HepG2 (cell line): ENCODE measurements around the gene CCDC33. TPM values are rescaled to one million over a fixed set of nuclear protein-coding genes. Genes with fewer than 3 reads are reported as not detected.
A peak's percentile ranks its signal among the peaks of the same experiment; 100 is the strongest.

Experiments
- AKAP8 ChIP-seq: sonication (generic); formaldehyde crosslinking; IDR thresholded peaks from 2 replicates; pipeline ENCODE4 v1.5.1; 2020; ENCODE audit warnings: mild to moderate bottlenecking, missing genetic modification reagents
- GPN1 ChIP-seq: sonication (generic); formaldehyde crosslinking; IDR thresholded peaks from 2 replicates; pipeline ENCODE4 v1.5.1; 2020; ENCODE audit warnings: missing genetic modification reagents, borderline replicate concordance
- HMGA1 ChIP-seq: sonication (generic); formaldehyde crosslinking; conservative IDR thresholded peaks from 2 replicates; pipeline ENCODE4 v1.4.0; 2020; ENCODE audit warnings: missing genetic modification reagents
- KMT2A ChIP-seq: sonication (generic); formaldehyde crosslinking; IDR thresholded peaks from 2 replicates; pipeline ENCODE4 v1.4.0; 2020; ENCODE audit warnings: missing genetic modification reagents
- MED13 ChIP-seq: sonication (generic); formaldehyde crosslinking; IDR thresholded peaks from 2 replicates; pipeline ENCODE4 v1.5.0; 2020; ENCODE audit warnings: missing genetic modification reagents
- NFE2L2 ChIP-seq: fragments of 150-350 bp; IDR thresholded peaks from 2 replicates; pipeline ENCODE4 v1.6.1; 2014; ENCODE audit warnings: low read length
- PAWR ChIP-seq: sonication (generic); formaldehyde crosslinking; IDR thresholded peaks from 2 replicates; pipeline ENCODE4 v1.4.0; 2020; ENCODE audit warnings: missing genetic modification reagents, mild to moderate bottlenecking, borderline replicate concordance
- POGZ ChIP-seq: sonication (generic); formaldehyde crosslinking; IDR thresholded peaks from 2 replicates; pipeline ENCODE4 v1.4.0; 2020; ENCODE audit warnings: mild to moderate bottlenecking, missing genetic modification reagents
- SAFB2 ChIP-seq: sonication (generic); formaldehyde crosslinking; IDR thresholded peaks from 2 replicates; pipeline ENCODE4 v1.5.1; 2020; ENCODE audit warnings: missing genetic modification reagents, low read depth, mild to moderate bottlenecking, borderline replicate concordance
- SNAPC5 ChIP-seq: sonication (generic); formaldehyde crosslinking; IDR thresholded peaks from 2 replicates; pipeline ENCODE4 v1.8.1; 2023; ENCODE audit warnings: mild to moderate bottlenecking, missing genetic modification reagents, borderline replicate concordance
- TAF15 ChIP-seq: fragments of 200-400 bp; formaldehyde crosslinking; IDR thresholded peaks from one replicate; pipeline ENCODE4 v1.6.1; 2018; ENCODE audit warnings: mild to moderate bottlenecking, low read depth, low read length; ENCODE audit not compliant: poor library complexity, severe bottlenecking
- TFE3 ChIP-seq: IDR thresholded peaks from 2 replicates; pipeline ENCODE4 v1.6.1; 2016
- THAP11 ChIP-seq: IDR thresholded peaks from 2 replicates; pipeline ENCODE4 v1.6.1; 2016; ENCODE audit warnings: missing biosample characterization, missing genetic modification reagents
- U2AF1 ChIP-seq: fragments of 200-400 bp; formaldehyde crosslinking; optimal IDR thresholded peaks from 2 replicates; pipeline ENCODE3; 2017; ENCODE audit warnings: mild to moderate bottlenecking, low read depth, low read length
- ZMYM2 ChIP-seq: sonication (generic); formaldehyde crosslinking; IDR thresholded peaks from 2 replicates; pipeline ENCODE4 v1.8.0; 2022; ENCODE audit warnings: mild to moderate bottlenecking, missing genetic modification reagents
- ZNF510 ChIP-seq: sonication (generic); formaldehyde crosslinking; IDR thresholded peaks from 2 replicates; pipeline ENCODE4 v1.4.0; 2020; ENCODE audit warnings: low read depth, mild to moderate bottlenecking, missing genetic modification reagents
- ZNF704 ChIP-seq: sonication (generic); formaldehyde crosslinking; IDR thresholded peaks from 2 replicates; pipeline ENCODE4 v1.8.1; 2023; ENCODE audit warnings: mild to moderate bottlenecking, inconsistent platforms, moderate library complexity, missing genetic modification reagents, borderline replicate concordance
- polyA plus RNA-seq, 8 experiments: library from polyadenylated mRNA; depleted of rRNA in 3 of 8; stranded (reverse) in 7 of 8; unstranded in 1 of 8; fragments of >200 nt; fragmentation: Illumina TruSeq in 4 of 8; extraction: Trizol in 4 of 8; gene quantifications; 2 replicates each; pipeline versions ENCODE4 v1.2.1 to v1.2.3, GENCODE V29; 2011 to 2016; ENCODE audit warnings: low read depth in 4 of 8, missing spikeins in 1 of 8, mixed read lengths in 1 of 8; ENCODE audit not compliant: insufficient read depth in 1 of 8
- total RNA-seq, 5 experiments: library from RNA; depleted of rRNA; stranded (reverse); fragments of >200 nt; fragmentation: Illumina TruSeq; extraction: Trizol; gene quantifications; 2 replicates each; pipeline ENCODE4 v1.2.3, GENCODE V29; 2016; ENCODE audit warnings: low read depth in 1 of 5
- TF ChIP-seq, protein P1 (sequence below): sonication (generic); formaldehyde crosslinking; IDR thresholded peaks from 2 replicates; pipeline ENCODE4 v1.5.1; 2020; ENCODE audit warnings: missing genetic modification reagents, mild to moderate bottlenecking, borderline replicate concordance
- TF ChIP-seq, protein P2 (sequence below): IDR thresholded peaks from 2 replicates; pipeline ENCODE4 v1.6.1; 2016; ENCODE audit warnings: mild to moderate bottlenecking
- TF ChIP-seq, protein P3 (sequence below): sonication (generic); formaldehyde crosslinking; IDR thresholded peaks from 2 replicates; pipeline ENCODE4 v1.5.0; 2020; ENCODE audit warnings: missing genetic modification reagents

The CCDC33 gene
- total and polyA plus RNA-seq, 2 of the 13 experiments (the other 11 are each of a cell fraction or from before 2014, with no cell fraction given), result 0.30 TPM; not detected in 1

- TF ChIP-seq, protein P1, sequence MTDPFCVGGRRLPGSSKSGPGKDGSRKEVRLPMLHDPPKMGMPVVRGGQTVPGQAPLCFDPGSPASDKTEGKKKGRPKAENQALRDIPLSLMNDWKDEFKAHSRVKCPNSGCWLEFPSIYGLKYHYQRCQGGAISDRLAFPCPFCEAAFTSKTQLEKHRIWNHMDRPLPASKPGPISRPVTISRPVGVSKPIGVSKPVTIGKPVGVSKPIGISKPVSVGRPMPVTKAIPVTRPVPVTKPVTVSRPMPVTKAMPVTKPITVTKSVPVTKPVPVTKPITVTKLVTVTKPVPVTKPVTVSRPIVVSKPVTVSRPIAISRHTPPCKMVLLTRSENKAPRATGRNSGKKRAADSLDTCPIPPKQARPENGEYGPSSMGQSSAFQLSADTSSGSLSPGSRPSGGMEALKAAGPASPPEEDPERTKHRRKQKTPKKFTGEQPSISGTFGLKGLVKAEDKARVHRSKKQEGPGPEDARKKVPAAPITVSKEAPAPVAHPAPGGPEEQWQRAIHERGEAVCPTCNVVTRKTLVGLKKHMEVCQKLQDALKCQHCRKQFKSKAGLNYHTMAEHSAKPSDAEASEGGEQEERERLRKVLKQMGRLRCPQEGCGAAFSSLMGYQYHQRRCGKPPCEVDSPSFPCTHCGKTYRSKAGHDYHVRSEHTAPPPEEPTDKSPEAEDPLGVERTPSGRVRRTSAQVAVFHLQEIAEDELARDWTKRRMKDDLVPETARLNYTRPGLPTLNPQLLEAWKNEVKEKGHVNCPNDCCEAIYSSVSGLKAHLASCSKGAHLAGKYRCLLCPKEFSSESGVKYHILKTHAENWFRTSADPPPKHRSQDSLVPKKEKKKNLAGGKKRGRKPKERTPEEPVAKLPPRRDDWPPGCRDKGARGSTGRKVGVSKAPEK (CRISPR knock-in tag), result no peak
- no peak for TF ChIP-seq TAF15
- no peak for TF ChIP-seq HMGA1 (CRISPR knock-in tag)
- no peak for TF ChIP-seq POGZ (CRISPR knock-in tag)
- TF ChIP-seq PAWR (CRISPR knock-in tag), result no peak
- TF ChIP-seq THAP11 (CRISPR knock-in tag), result peak; percentile 61
- no peak for TF ChIP-seq SAFB2 (CRISPR knock-in tag)
- TF ChIP-seq, protein P2, sequence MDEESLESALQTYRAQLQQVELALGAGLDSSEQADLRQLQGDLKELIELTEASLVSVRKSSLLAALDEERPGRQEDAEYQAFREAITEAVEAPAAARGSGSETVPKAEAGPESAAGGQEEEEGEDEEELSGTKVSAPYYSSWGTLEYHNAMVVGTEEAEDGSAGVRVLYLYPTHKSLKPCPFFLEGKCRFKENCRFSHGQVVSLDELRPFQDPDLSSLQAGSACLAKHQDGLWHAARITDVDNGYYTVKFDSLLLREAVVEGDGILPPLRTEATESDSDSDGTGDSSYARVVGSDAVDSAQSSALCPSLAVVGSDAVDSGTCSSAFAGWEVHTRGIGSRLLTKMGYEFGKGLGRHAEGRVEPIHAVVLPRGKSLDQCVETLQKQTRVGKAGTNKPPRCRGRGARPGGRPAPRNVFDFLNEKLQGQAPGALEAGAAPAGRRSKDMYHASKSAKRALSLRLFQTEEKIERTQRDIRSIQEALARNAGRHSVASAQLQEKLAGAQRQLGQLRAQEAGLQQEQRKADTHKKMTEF, result peak; percentile 50; the same call in 1 of the 2 replicates
- TF ChIP-seq ZMYM2, result no peak
- TF ChIP-seq AKAP8, result 0 out of 2 replicates have a peak, but pooled peaks have one; percentile 34
- TF ChIP-seq KMT2A (CRISPR knock-in tag), result no peak
- no peak for TF ChIP-seq SNAPC5
- TF ChIP-seq, protein P3, sequence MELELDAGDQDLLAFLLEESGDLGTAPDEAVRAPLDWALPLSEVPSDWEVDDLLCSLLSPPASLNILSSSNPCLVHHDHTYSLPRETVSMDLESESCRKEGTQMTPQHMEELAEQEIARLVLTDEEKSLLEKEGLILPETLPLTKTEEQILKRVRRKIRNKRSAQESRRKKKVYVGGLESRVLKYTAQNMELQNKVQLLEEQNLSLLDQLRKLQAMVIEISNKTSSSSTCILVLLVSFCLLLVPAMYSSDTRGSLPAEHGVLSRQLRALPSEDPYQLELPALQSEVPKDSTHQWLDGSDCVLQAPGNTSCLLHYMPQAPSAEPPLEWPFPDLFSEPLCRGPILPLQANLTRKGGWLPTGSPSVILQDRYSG, result no peak
- TF ChIP-seq GPN1 (CRISPR knock-in tag), result no peak
- TF ChIP-seq ZNF704 (CRISPR knock-in tag), result no peak
- no peak for TF ChIP-seq NFE2L2
- TF ChIP-seq ZNF510 (CRISPR knock-in tag), result no peak
- TF ChIP-seq TFE3 (CRISPR knock-in tag), result peak; percentile 61; the same call in 1 of the 2 replicates
- no peak for TF ChIP-seq U2AF1
- TF ChIP-seq MED13 (CRISPR knock-in tag), result no peak
Observed at GRCh38 chr15:74382004-74382816, 146.1 kb downstream of the CCDC33 start (continued).
